Smooth muscle cell of trachea (primary cell): Measurements from ENCODE around the gene LUM. TPM values are rescaled to one million over a fixed set of nuclear protein-coding genes. Genes with fewer than 3 reads are reported as not detected.

ENCODE experiments used
- total RNA-seq: library from RNA; depleted of rRNA; stranded (reverse); fragments of >200 nt; gene quantifications from 2 replicates; pipeline ENCODE4 v1.2.1, GENCODE V29; 2014

LUM gene
- total RNA-seq = 202 and 375 TPM in 2 replicates

DNA sequence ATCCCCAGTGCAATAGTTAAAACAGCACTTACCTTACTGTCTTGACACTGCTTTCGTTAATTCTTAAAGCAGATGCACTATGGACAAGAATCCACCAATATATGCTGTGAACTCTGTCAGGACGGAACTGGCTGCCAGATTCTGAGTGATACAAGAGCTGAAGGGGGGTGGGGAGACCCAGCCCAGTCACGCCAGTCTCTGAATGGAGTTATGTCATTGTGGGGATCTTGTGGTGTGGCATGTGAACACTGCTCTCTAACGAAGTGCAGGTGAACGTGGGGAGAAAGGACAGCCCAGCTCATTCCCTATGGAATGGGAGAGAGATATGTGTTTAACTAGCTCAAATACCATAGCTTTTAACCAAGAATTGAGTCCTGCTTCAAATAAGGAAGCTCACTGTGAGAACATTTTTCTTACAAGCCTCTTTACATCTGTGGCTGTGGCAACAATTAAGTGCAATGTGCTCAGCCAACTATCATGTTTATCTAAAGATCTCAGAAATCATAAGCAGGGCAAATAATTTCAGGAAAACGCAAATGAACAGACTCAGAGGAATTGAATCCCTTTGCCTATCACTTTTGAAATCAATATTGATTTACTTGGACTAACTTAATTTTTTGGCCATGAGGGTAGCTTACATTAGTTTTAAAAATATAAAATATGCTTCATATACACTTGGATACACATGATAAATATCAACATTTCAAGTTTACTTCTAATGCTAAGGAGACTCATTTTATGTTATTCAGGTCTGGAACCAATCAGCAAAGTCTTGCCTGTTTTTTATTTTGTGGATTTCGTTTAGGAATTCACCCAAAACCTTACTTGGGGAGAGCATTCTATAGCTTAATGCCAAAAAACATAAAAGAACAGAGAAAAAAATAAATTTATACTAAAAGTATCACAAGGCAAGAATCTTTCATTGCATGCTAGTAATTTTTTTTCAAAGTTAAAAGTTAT is at the start of gene LUM:
Gene LUM (minus strand): TSS at position 129 of the 960 bp plus-strand sequence. CDS start 2,515 bp downstream, outside the sequence.

DNA sequence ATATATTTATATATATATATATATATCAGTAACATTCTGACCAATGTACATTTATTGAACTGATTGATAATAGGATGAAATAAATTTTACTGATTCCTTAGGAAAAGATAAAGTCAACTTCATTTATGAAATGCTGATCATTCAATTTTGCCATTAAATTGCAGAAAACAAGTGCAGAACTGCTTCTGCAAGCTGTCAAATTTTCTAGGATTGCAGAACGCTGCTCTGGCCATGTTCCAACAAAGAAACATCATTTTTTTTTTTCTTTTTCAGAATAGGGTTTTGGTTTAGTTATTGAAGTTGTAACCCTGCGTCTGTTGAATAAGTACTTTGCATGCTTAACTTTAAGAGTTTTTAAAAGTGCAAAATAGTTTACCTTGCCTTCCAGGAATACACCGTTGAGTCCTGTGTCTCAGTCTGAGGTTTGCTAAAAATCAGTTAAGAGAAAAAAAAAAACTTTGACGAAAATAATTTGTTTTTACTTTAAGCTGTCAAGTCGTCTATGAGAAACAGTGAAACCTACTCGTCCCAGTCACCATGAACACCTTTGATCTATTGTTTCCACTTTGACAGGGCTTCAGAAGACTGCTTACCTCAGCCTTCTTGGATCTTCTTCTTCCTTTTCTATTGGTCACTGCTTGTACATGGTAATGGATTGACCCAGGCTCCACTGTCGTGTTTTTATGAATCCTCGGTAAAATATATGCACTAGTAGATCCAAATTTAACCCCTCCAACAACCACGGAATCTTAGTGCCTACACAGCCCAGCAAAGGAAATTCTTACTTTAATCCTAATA is 53.7 kb downstream of the LUM start, which contains the start of gene KERA:
Gene KERA (minus strand): TSS at position 657 of the 798 bp plus-strand sequence. CDS start 1,743 bp downstream, outside the sequence.

Other genes with a start within 250 kb of the LUM start
- not detected in 2 replicates for gene CCER1, start 156.3 kb downstream of the LUM start, total RNA-seq
- gene EPYC, start 106.5 kb downstream of the LUM start, total RNA-seq = 0.15 TPM in 1 of 2 replicates, not detected in the other
- not detected in 2 replicates for gene KERA, start 53.5 kb downstream of the LUM start, total RNA-seq
- 863 and 1,986 TPM in 2 replicates for gene DCN, start 71.3 kb upstream of the LUM start, total RNA-seq